ENCODE data around the gene ANKRD39. TPM values are rescaled to one million over a fixed set of nuclear protein-coding genes. Genes with fewer than 3 reads are reported as not detected.

Gene ANKRD39
- total RNA-seq, 1 donor from 2014 or later = 31.9 TPM

- peak overlapping the region; percentile 91 for H3K4me3 ChIP-seq (ENCODE audit: low read depth, low read length)
- DNase-seq (ENCODE audit: low read depth) = no peak
- no peak for TF ChIP-seq CTCF (conservative IDR thresholded peaks at IDR 0.05; ENCODE audit: low read depth, low read length)
These were observed 12.9 kb upstream of the ANKRD39 start for GRCh38 chr2:96870626-96871255.

GRCh38 chr2:96869822-96870625 is 12.2 kb upstream of the ANKRD39 start, which contains the start of gene SEMA4C:
SEMA4C (minus strand) TSS chr2:96870080; CDS start chr2:96867886, 2,194 bp downstream.
- no peak for TF ChIP-seq CTCF (conservative IDR thresholded peaks at IDR 0.05; ENCODE audit: low read depth, low read length)
- no peak for DNase-seq (ENCODE audit: low read depth)

GRCh38 chr2:96869281-96869821 is 11.5 kb upstream of the ANKRD39 start:
- TF ChIP-seq CTCF (conservative IDR thresholded peaks at IDR 0.05; ENCODE audit: low read depth, low read length) = no peak
- DNase-seq (ENCODE audit: low read depth) = no peak
- peak overlapping the region; percentile 91 for H3K4me3 ChIP-seq (ENCODE audit: low read depth, low read length)

More at GRCh38 chr2:96869822-96870625, 12.2 kb upstream of the ANKRD39 start, which contains the start of gene SEMA4C:
- H3K4me3 ChIP-seq (ENCODE audit: low read depth, low read length) = peak within 1 kb of the TSS; percentile 91

GRCh38 chr2:96868555-96869280 is 10.9 kb upstream of the ANKRD39 start:
- peak; percentile 67 for TF ChIP-seq CTCF (conservative IDR thresholded peaks at IDR 0.05; ENCODE audit: low read depth, low read length)
- no peak for DNase-seq (ENCODE audit: low read depth)
- H3K4me3 ChIP-seq (ENCODE audit: low read depth, low read length) = peak overlapping the region; percentile 91

GRCh38 chr2:96867756-96868554 is 10.1 kb upstream of the ANKRD39 start:
- no peak for DNase-seq (ENCODE audit: low read depth)
- peak overlapping the region; percentile 91 for H3K4me3 ChIP-seq (ENCODE audit: low read depth, low read length)
- TF ChIP-seq CTCF (conservative IDR thresholded peaks at IDR 0.05; ENCODE audit: low read depth, low read length) = no peak

Data from epithelial cell of proximal tubule (primary cell).